HepG2 (cell line): ENCODE results near the gene SERPINI1.

Experiments
- ADNP ChIP-seq: sonication (generic); formaldehyde crosslinking; IDR thresholded peaks from 2 replicates; pipeline ENCODE4 v1.4.0; 2020; ENCODE audit warnings: missing genetic modification reagents
- MED1 ChIP-seq: sonication (generic); formaldehyde crosslinking; IDR thresholded peaks from 2 replicates; pipeline ENCODE4 v1.4.0; 2020; ENCODE audit warnings: missing genetic modification reagents
- ZKSCAN1 ChIP-seq: fragments of 150-350 bp; IDR thresholded peaks from 2 replicates; pipeline ENCODE4 v1.6.1; 2014; ENCODE audit warnings: low read length

DNA sequence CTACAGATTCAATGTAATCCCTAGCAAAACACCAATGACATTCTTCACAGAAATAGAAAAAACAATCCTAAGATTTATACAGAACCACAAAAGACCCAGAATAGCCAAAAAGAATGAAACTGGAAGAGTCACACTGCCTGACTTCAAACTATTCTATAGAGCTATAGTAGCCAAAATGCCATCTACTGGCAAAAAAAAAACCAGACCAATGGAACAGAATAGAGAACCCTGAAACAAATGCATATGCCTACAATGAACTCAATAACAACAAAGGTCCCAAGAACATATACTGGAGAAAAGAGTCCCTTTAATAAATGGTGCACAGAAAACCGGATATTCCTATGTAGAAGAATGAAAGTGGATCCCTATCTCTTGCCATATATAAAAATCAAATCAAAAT lies 20.6 kb upstream of the SERPINI1 start:
- TF ChIP-seq MED1 (CRISPR knock-in tag) (no peak), ZKSCAN1 (no peak), ADNP (CRISPR knock-in tag) (no peak)
